ENCODE data around the gene EP400.
"Not testable (repeated sequence)": the region's sequence is repeated elsewhere in the genome, so short reads cannot be mapped to it uniquely, and the experiment has no call there.

The EP400 gene

GRCh38 chr12:131983026-131983425 lies 33.3 kb downstream of the EP400 start:
- no peak overlapping the region for H3K4me3 ChIP-seq (ENCODE audit: low read depth, low read length)
- no peak for DNase-seq (ENCODE audit: low read depth, low spot score)
- CTCF ChIA-PET: interaction anchor here (0.7 kb wide), 1 partner anchor 40 kb away, joined by 4 read pairs; no protein-coding TSS in a partner anchor
- POLR2A ChIA-PET: no interaction called here
- no peak for TF ChIP-seq CTCF (IDR thresholded peaks at IDR 0.05; ENCODE audit: insufficient read depth, low read length, missing control alignments)

- H3K4me3 ChIP-seq (ENCODE audit: low read depth, low read length): no peak overlapping the region
- ChIA-PET POLR2A (no interaction called here), CTCF (no interaction called here)
- no peak for DNase-seq (ENCODE audit: low read depth, low spot score)
- TF ChIP-seq CTCF (IDR thresholded peaks at IDR 0.05; ENCODE audit: insufficient read depth, low read length, missing control alignments): no peak
Observed at GRCh38 chr12:131983554-131983953, 33.8 kb downstream of the EP400 start.

- DNase-seq (ENCODE audit: low read depth, low spot score): no peak
- no peak for TF ChIP-seq CTCF (IDR thresholded peaks at IDR 0.05; ENCODE audit: insufficient read depth, low read length, missing control alignments)
- ChIA-PET CTCF (interaction anchor here (1.5 kb wide), 1 partner anchor 16 kb away, joined by 6 read pairs; no protein-coding TSS in a partner anchor), POLR2A (no interaction called here)
- no peak overlapping the region for H3K4me3 ChIP-seq (ENCODE audit: low read depth, low read length)
Observed at GRCh38 chr12:131984334-131984733, 34.6 kb downstream of the EP400 start.

- POLR2A ChIA-PET; H3K4me3 ChIP-seq (ENCODE audit: low read depth, low read length); DNase-seq (ENCODE audit: low read depth, low spot score): not testable (repeated sequence)
- CTCF ChIA-PET: interaction anchor here (1.5 kb wide), 1 partner anchor 15 kb away, joined by 6 read pairs; no protein-coding TSS in a partner anchor
Observed at GRCh38 chr12:131985510-131985875, 35.8 kb downstream of the EP400 start.

GRCh38 chr12:131986361-131986760 lies 36.6 kb downstream of the EP400 start:
- no peak for TF ChIP-seq CTCF (IDR thresholded peaks at IDR 0.05; ENCODE audit: insufficient read depth, low read length, missing control alignments)
- DNase-seq (ENCODE audit: low read depth, low spot score): no peak
- no peak overlapping the region for H3K4me3 ChIP-seq (ENCODE audit: low read depth, low read length)
- POLR2A ChIA-PET: no interaction called here
- CTCF ChIA-PET: no interaction called here

GRCh38 chr12:131986910-131987309 lies 37.2 kb downstream of the EP400 start:
- no peak for DNase-seq (ENCODE audit: low read depth, low spot score)
- no peak for TF ChIP-seq CTCF (IDR thresholded peaks at IDR 0.05; ENCODE audit: insufficient read depth, low read length, missing control alignments)
- POLR2A ChIA-PET: no interaction called here
- no peak overlapping the region for H3K4me3 ChIP-seq (ENCODE audit: low read depth, low read length)
- CTCF ChIA-PET: interaction anchor here (3.9 kb wide), 1 partner anchor 14 kb away, joined by 29 read pairs; no protein-coding TSS in a partner anchor

- no peak overlapping the region for H3K4me3 ChIP-seq (ENCODE audit: low read depth, low read length)
- CTCF ChIA-PET: interaction anchor here (1.3 to 3.9 kb wide), 2 partner anchors 10 to 13 kb away, joined by 4 to 29 read pairs; no protein-coding TSS in a partner anchor
- POLR2A ChIA-PET: no interaction called here
- TF ChIP-seq CTCF (IDR thresholded peaks at IDR 0.05; ENCODE audit: insufficient read depth, low read length, missing control alignments): no peak
- no peak for DNase-seq (ENCODE audit: low read depth, low spot score)
Observed at GRCh38 chr12:131987552-131987951, 37.8 kb downstream of the EP400 start.
